ENCODE data around the gene MLPH. TPM values are rescaled to one million over a fixed set of nuclear protein-coding genes. Genes with fewer than 3 reads are reported as not detected.

MLPH gene
- total and polyA plus RNA-seq, 9 of the 15 experiments (the other 6 are each of a cell fraction or from before 2014, with no cell fraction given) = 0.22 TPM; not detected in 8

DNA sequence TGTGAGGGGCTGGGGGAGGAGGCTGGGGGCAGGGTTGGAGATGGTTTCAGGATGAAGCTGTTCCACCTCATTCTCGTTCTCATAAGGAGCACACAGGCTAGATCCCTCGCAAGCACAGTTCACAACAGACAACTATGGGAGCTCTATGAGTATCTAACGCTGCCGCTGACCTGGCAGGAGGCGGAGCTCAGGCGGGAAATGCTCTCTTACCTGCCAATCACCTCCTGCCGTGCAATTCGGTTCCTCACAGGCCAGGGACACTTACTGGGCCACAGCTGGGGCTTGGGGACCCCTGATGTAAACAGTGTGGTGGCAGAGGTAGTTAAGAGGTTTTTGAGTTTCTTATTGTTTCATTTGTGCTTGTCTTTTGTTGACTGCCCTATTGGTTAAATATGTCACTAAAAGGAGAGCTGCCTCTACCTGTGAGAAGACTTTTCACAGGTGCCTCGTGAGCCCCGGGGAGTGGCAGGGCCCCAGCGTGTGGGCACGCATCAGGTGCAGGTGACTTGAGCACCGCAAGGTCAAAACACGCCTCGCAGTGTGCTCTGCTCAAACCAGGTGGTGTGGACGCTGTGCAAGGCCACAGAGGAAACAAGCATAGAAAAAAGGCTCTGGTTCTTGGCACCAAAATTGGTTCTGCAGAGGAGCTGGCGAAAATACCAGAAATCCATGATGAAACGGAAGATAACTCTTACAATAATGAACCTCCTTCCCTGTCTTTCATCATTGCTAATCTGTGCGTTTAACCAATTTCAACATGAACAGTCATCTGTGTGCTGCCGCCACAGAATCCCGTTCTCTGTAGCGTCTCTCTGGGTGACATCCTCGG is 10.2 kb downstream of the MLPH start:
- no peak overlapping the region for H3K27ac ChIP-seq (ENCODE audit: extremely low read depth, low read depth, low read length)
- no TSS peak for BruUV-seq (replicated peaks)
- intact Hi-C loops (cut with micrococcal nuclease) (no loop called here), in situ Hi-C loops (cut with MboI) (no loop called here)
- H3K4me2 ChIP-seq (ENCODE audit: insufficient read depth, low read length) = no peak overlapping the region
- ChIA-PET POLR2A (interaction anchor here (0.9 kb wide), 1 partner anchor 11 kb away, joined by 3 read pairs; no protein-coding TSS in a partner anchor), CTCF (ENCODE audit: low intra/inter-chr PET ratio) (no interaction called here)
- peaks cover 3 to 53% of the 10 kb centered on the region in 2 experiments; a peak in 3 of 5 replicates for H3K27me3 ChIP-seq (ENCODE audit: control insufficient read depth in 2 of 2, insufficient read depth in 2 of 2, low read length in 2 of 2)
- no peaks in the 10 kb centered on the region for H3K79me2 ChIP-seq (ENCODE audit: control insufficient read depth, insufficient read depth, low read length)
- H3K9ac ChIP-seq (ENCODE audit: insufficient read depth in 1 of 2, low read depth in 2 of 2, low read length in 2 of 2) = no peak overlapping the region
- no peak overlapping the region for H2AFZ ChIP-seq (ENCODE audit: low read depth, low read length)
- no peak for ATAC-seq
- 4% methylated on average over 21 of the region's 23 CpGs for WGBS (ENCODE audit: insufficient coverage, low coverage, missing lambda C conversion rate)
- 0 out of 4 replicates have a peak, but pooled peaks of 1 of the 2 experiments have one; percentile 8 for TF ChIP-seq ZNF639 (CRISPR knock-in tag; conservative IDR thresholded peaks at IDR 0.05 in 1 of 2, IDR thresholded peaks at IDR 0.05 in 1 of 2)
- no peak for TF ChIP-seq HDAC1 (IDR thresholded peaks at IDR 0.05)
- H3K9me1 ChIP-seq (ENCODE audit: control insufficient read depth, insufficient read depth, low read length) = no peaks in the 10 kb centered on the region
- no peak overlapping the region for H3K4me3 ChIP-seq
- no peaks in the 10 kb centered on the region for H3K9me3 ChIP-seq (replicated peaks; ENCODE audit: control insufficient read depth, insufficient read depth, low read depth, low read length)
- no peaks in the 10 kb centered on the region for H3K4me1 ChIP-seq (replicated peaks in 1 of 2; ENCODE audit: control insufficient read depth in 2 of 2, insufficient read depth in 2 of 2, low read length in 2 of 2)
- no peaks in the 10 kb centered on the region for H3K36me3 ChIP-seq (ENCODE audit: control insufficient read depth, insufficient read depth, low read length)
- H4K20me1 ChIP-seq (replicated peaks; ENCODE audit: control insufficient read depth, insufficient read depth, low read length) = no peaks in the 10 kb centered on the region
- FAIRE-seq = no peak
- DNase-seq (ENCODE audit: extremely low read depth in 1 of 4, low spot score in 3 of 4) = no peak

All from K562 (cell line).